Measurements from ENCODE around the gene KDELR1.

KDELR1 gene

GRCh38 chr19:48333467-48334384, 57.6 kb downstream of the KDELR1 start:
- Histone ChIP-seq H3K9ac (ENCODE audit: low read length) (peak overlapping the region; percentile 34), H3K9me3 (ENCODE audit: control insufficient read depth, low read depth, low read length) (no peaks in the 10 kb centered on the region), H3K27ac (ENCODE audit: low read length) (no peak overlapping the region), H3K4me3 (ENCODE audit: low read length) (peak overlapping the region; percentile 56), H3K36me3 (ENCODE audit: control insufficient read depth, low read depth, low read length) (no peaks in the 10 kb centered on the region), H3K27me3 (ENCODE audit: control insufficient read depth, insufficient read depth, low read length) (no peaks in the 10 kb centered on the region), H3K4me1 (ENCODE audit: control insufficient read depth, low read depth, low read length) (peaks cover 6% of the 10 kb centered on the region)

GRCh38 chr19:48332662-48333466, 58.5 kb downstream of the KDELR1 start:
- peak overlapping the region; percentile 49 for H3K4me3 ChIP-seq (ENCODE audit: low read length)
- H3K36me3 ChIP-seq (ENCODE audit: control insufficient read depth, low read depth, low read length), result no peaks in the 10 kb centered on the region
- H3K27ac ChIP-seq (ENCODE audit: low read length), result no peak overlapping the region
- H3K4me1 ChIP-seq (ENCODE audit: control insufficient read depth, low read depth, low read length), result peaks cover 6% of the 10 kb centered on the region
- no peaks in the 10 kb centered on the region for H3K9me3 ChIP-seq (ENCODE audit: control insufficient read depth, low read depth, low read length)
- H3K27me3 ChIP-seq (ENCODE audit: control insufficient read depth, insufficient read depth, low read length), result no peaks in the 10 kb centered on the region
- H3K9ac ChIP-seq (ENCODE audit: low read length), result no peak overlapping the region
